ENCODE measurements around the gene PRKCB. TPM values are rescaled to one million over a fixed set of nuclear protein-coding genes. Genes with fewer than 3 reads are reported as not detected.

Gene PRKCB
- total RNA-seq, 4 donors from 2014 or later = 0.29 to 9.5 (median 2.9) TPM

DNA sequence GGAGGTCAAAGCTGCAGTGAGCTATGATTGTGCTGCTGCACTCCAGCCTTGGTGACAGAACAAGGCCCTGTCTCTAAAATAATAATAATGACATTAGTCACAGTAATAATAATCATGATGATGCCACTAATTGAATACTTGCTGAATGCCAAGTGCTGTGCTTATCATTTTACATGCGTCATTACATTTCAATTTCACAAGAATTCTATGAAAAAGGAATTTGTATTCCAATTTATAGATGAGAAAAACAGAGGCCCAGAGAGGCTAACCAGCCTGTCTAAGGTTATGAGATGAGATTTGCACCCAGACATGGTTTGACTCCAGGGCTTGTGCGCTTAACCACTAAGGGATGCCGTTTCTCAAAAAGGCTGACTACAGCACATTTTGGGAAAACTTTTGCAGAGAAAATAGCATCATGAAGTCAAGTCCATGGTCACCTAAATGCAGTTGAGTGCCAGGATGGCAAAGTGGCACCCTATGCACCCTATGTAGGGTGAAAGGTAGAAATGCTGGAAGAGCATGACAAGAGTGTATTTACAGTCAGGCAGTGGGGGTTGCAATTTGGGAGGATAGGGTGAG lies 276.0 kb downstream of the PRKCB start:
- H3K4me1 ChIP-seq = no peaks in the 10 kb centered on the region
- no peaks in the 10 kb centered on the region for H3K36me3 ChIP-seq
- intact Hi-C loops (cut with DNase I; ENCODE audit: low total_unique reads) = no loop called here
- H3K27me3 ChIP-seq = no peaks in the 10 kb centered on the region
- TF ChIP-seq, protein P1, sequence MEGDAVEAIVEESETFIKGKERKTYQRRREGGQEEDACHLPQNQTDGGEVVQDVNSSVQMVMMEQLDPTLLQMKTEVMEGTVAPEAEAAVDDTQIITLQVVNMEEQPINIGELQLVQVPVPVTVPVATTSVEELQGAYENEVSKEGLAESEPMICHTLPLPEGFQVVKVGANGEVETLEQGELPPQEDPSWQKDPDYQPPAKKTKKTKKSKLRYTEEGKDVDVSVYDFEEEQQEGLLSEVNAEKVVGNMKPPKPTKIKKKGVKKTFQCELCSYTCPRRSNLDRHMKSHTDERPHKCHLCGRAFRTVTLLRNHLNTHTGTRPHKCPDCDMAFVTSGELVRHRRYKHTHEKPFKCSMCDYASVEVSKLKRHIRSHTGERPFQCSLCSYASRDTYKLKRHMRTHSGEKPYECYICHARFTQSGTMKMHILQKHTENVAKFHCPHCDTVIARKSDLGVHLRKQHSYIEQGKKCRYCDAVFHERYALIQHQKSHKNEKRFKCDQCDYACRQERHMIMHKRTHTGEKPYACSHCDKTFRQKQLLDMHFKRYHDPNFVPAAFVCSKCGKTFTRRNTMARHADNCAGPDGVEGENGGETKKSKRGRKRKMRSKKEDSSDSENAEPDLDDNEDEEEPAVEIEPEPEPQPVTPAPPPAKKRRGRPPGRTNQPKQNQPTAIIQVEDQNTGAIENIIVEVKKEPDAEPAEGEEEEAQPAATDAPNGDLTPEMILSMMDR (IDR thresholded peaks at IDR 0.05) = no peak
- TF ChIP-seq POLR2A (IDR thresholded peaks at IDR 0.05) = no peak
- no peak for DNase-seq
- H3K27ac ChIP-seq = no peak overlapping the region
- no peaks in the 10 kb centered on the region for H3K9me3 ChIP-seq
- no peak overlapping the region for H3K4me3 ChIP-seq

DNA sequence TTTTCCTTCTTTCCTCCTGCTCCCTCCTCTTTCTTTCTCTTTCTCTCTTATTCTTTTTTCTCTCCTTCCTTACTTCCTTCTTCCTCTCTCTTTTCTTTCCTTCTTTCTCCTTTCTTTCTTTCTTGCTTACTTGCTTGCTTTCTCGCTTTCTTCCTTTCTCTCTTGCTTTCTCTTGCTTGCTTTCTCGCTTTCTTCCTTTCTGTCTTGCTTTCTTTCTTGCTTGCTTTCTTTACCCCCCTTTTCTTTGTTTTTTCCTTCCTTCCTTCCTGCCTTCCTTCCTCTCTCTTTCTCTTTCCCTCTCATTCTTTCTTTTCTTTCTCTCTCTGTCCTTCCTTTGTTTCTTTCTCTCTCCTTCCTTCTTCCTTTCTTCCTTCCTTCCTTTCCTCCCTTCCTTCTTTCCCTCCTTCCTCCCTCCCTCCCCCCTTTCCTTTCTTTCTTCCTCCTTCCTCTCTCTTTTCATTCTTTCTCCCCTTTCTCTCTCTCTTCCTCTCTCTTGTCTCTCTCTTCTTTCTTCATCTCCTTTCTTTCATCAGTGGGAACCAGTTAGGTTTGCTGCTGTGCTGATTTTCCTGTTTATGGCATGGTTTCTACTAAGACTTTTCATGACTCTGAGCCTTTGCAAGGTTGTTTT lies 277.4 kb downstream of the PRKCB start:
- no peak overlapping the region for H3K27ac ChIP-seq
- TF ChIP-seq, protein P1 (IDR thresholded peaks at IDR 0.05) = no peak
- TF ChIP-seq POLR2A (IDR thresholded peaks at IDR 0.05) = no peak
- no peaks in the 10 kb centered on the region for H3K27me3 ChIP-seq
- DNase-seq = no peak
- no peak overlapping the region for H3K4me3 ChIP-seq
- H3K4me1 ChIP-seq = no peaks in the 10 kb centered on the region
- no peaks in the 10 kb centered on the region for H3K36me3 ChIP-seq
- H3K9me3 ChIP-seq = no peaks in the 10 kb centered on the region
- intact Hi-C loops (cut with DNase I; ENCODE audit: low total_unique reads) = no loop called here

DNA sequence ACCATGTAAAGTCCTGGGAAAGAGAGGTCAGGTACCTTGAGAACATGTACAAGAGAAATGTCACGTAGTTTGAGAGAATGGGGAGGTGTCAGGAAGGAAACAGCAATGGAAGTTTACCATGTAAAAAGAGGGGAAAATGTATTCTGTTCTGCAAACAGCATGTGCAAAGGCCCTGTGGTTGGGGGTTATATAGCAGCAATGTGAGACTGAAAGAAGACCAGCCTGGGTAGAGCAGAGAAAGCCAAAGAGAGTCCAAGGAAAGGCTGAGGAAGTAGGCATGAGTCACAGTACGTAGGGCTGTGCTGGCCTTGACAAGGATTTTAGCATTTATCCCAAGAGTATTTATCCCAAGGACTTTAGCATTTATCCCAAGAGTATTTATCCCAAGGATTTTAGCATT lies 279.1 kb downstream of the PRKCB start:
- TF ChIP-seq POLR2A (IDR thresholded peaks at IDR 0.05) = no peak
- TF ChIP-seq, protein P1 (IDR thresholded peaks at IDR 0.05) = no peak
- Histone ChIP-seq H3K9me3 (no peaks in the 10 kb centered on the region), H3K4me1 (no peaks in the 10 kb centered on the region), H3K27ac (no peak overlapping the region), H3K4me3 (no peak overlapping the region), H3K27me3 (no peaks in the 10 kb centered on the region), H3K36me3 (no peaks in the 10 kb centered on the region)
- intact Hi-C loops (cut with DNase I; ENCODE audit: low total_unique reads) = no loop called here
- DNase-seq = no peak

DNA sequence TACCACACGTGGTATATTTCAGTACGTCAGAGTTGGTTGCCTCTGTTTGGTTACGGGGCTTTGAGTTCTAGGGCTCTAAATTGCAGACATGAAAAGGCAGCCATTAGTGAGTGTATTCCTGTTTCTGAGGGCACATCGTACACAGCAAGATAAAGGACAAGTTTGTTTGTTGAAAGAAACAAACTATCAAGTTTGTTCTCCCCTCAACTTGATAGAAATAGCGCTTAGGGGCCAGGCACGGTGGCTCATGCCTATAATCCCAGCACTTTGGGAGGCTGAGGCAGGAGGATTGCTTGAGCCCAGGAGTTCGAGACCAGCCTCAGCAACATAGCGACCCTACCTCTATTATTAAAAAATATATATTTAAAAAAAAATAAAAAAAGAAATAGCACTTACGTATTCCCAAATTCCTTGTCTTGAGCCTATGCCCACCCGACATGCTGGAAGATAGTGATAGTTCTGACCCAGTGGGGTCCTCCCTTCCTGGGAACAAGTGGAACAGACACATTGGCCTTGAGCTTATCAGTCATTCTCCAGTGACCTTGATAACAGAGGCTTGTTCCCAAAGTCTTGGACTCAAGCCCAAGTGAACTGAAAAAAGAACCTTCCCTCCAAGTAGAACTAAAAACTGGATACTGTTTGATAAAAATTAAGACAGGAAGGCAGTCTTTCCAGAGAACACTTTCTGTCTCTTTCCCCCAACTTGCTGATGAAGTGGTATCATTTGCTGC lies 280.4 kb downstream of the PRKCB start:
- Histone ChIP-seq H3K27ac (no peak overlapping the region), H3K27me3 (no peaks in the 10 kb centered on the region), H3K4me1 (no peaks in the 10 kb centered on the region), H3K9me3 (no peaks in the 10 kb centered on the region), H3K36me3 (no peaks in the 10 kb centered on the region), H3K4me3 (no peak overlapping the region)
- intact Hi-C loops (cut with DNase I; ENCODE audit: low total_unique reads) = no loop called here
- TF ChIP-seq, protein P1 (IDR thresholded peaks at IDR 0.05) = no peak
- no peak for TF ChIP-seq POLR2A (IDR thresholded peaks at IDR 0.05)
- DNase-seq = no peak

DNA sequence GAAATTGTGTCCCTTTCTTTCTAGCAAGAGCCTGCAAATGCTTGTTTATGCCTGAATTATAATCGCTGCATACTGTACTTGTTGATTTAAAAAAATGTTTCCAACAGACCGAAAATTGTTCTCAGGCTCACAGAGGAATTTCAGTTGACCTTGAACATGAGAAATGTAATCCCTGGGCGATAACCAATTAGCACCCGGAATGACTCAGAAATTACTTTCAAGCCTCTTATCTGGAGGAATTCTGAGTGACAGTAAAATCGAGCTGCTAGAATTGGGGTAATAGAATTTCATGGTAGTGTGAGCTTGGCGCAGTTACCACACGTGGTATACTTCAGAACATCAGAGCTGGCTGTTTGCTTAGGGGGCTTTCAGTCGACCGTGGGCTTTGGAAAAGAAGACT lies 281.2 kb downstream of the PRKCB start:
- H3K27ac ChIP-seq = no peak overlapping the region
- intact Hi-C loops (cut with DNase I; ENCODE audit: low total_unique reads) = no loop called here
- no peak for DNase-seq
- no peaks in the 10 kb centered on the region for H3K36me3 ChIP-seq
- no peaks in the 10 kb centered on the region for H3K4me1 ChIP-seq
- H3K4me3 ChIP-seq = no peak overlapping the region
- TF ChIP-seq POLR2A (IDR thresholded peaks at IDR 0.05) = no peak
- TF ChIP-seq, protein P1 (IDR thresholded peaks at IDR 0.05) = no peak
- H3K9me3 ChIP-seq = no peaks in the 10 kb centered on the region
- H3K27me3 ChIP-seq = no peaks in the 10 kb centered on the region
